ENCODE data around the gene TOGARAM2. TPM values are rescaled to one million over a fixed set of nuclear protein-coding genes. Genes with fewer than 3 reads are reported as not detected.

TOGARAM2 gene
- total and polyA plus RNA-seq, 3 donors from 2014 or later, result 2.1 to 5.2 (median 3.5) TPM

GRCh38 chr2:28994679-28995078 is 13.6 kb downstream of the TOGARAM2 start:
- H3K27ac ChIP-seq, result no peak overlapping the region
- no peaks in the 10 kb centered on the region for H3K27me3 ChIP-seq
- 60 to 72% methylated on average over 7 of the region's 7 CpGs for WGBS, 2 donors
- no peaks in the 10 kb centered on the region for H3K36me3 ChIP-seq (ENCODE audit: low read depth, missing control alignments)
- no peaks in the 10 kb centered on the region for H3K9me3 ChIP-seq
- peaks cover 3% of the 10 kb centered on the region for H3K4me1 ChIP-seq
- DNase-seq, result no peak
- no peak overlapping the region for H3K4me3 ChIP-seq
- no peak for TF ChIP-seq POLR2A (IDR thresholded peaks at IDR 0.05)
- TF ChIP-seq, protein P1, sequence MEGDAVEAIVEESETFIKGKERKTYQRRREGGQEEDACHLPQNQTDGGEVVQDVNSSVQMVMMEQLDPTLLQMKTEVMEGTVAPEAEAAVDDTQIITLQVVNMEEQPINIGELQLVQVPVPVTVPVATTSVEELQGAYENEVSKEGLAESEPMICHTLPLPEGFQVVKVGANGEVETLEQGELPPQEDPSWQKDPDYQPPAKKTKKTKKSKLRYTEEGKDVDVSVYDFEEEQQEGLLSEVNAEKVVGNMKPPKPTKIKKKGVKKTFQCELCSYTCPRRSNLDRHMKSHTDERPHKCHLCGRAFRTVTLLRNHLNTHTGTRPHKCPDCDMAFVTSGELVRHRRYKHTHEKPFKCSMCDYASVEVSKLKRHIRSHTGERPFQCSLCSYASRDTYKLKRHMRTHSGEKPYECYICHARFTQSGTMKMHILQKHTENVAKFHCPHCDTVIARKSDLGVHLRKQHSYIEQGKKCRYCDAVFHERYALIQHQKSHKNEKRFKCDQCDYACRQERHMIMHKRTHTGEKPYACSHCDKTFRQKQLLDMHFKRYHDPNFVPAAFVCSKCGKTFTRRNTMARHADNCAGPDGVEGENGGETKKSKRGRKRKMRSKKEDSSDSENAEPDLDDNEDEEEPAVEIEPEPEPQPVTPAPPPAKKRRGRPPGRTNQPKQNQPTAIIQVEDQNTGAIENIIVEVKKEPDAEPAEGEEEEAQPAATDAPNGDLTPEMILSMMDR (IDR thresholded peaks at IDR 0.05), result no peak
- intact Hi-C loops (cut with DNase I; ENCODE audit: low total_unique reads), result no loop called here

- H3K4me1 ChIP-seq, result peaks cover 3% of the 10 kb centered on the region
- no peaks in the 10 kb centered on the region for H3K36me3 ChIP-seq (ENCODE audit: low read depth, missing control alignments)
- H3K27ac ChIP-seq, result no peak overlapping the region
- H3K4me3 ChIP-seq, result no peak overlapping the region
- 84 to 87% methylated on average over 6 of the region's 6 CpGs for WGBS, 2 donors
- H3K27me3 ChIP-seq, result no peaks in the 10 kb centered on the region
- no peak for DNase-seq
- no peaks in the 10 kb centered on the region for H3K9me3 ChIP-seq
- TF ChIP-seq, protein P1 (IDR thresholded peaks at IDR 0.05), result no peak
- TF ChIP-seq POLR2A (IDR thresholded peaks at IDR 0.05), result no peak
- intact Hi-C loops (cut with DNase I; ENCODE audit: low total_unique reads), result no loop called here
These were observed 15.0 kb downstream of the TOGARAM2 start for GRCh38 chr2:28995765-28996750.

DNA sequence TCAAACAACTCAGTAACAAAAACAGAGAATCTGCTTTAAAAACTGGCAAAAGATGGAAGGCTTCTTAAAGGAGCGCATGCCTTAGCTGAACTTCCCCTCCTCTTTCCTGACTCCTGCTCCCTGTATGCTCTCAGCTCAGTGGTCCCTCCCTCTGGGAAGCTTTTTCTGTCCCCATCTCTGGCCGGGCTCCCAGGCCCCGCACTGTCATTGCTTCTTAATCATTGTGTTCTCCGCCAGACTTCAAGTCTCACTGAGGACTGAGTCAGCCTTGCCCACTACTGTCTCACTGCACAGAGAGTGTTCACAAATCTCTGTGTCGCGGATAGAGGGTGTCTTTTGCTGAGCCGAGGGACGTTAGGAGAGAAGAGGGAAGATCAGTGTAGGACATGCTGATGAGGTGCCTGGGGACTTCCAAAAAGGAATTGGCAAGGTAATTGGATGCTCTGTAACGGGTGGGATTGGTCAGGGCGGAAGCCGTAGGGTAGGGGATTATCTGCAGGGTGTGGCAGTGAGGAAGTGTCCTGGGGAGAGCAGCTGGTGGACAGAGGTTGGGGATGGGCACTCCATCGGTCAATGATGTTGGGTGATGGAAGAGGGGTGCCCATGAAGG is 16.2 kb downstream of the TOGARAM2 start:
- H3K9me3 ChIP-seq, result no peaks in the 10 kb centered on the region
- no peaks in the 10 kb centered on the region for H3K36me3 ChIP-seq (ENCODE audit: low read depth, missing control alignments)
- H3K4me3 ChIP-seq, result no peak overlapping the region
- TF ChIP-seq, protein P1 (IDR thresholded peaks at IDR 0.05), result no peak
- no peak for TF ChIP-seq POLR2A (IDR thresholded peaks at IDR 0.05)
- H3K27me3 ChIP-seq, result no peaks in the 10 kb centered on the region
- H3K4me1 ChIP-seq, result peaks cover 3% of the 10 kb centered on the region
- 84 to 85% methylated on average over 12 of the region's 12 CpGs for WGBS, 2 donors
- no peak for DNase-seq
- intact Hi-C loops (cut with DNase I; ENCODE audit: low total_unique reads), result no loop called here
- no peak overlapping the region for H3K27ac ChIP-seq

DNA sequence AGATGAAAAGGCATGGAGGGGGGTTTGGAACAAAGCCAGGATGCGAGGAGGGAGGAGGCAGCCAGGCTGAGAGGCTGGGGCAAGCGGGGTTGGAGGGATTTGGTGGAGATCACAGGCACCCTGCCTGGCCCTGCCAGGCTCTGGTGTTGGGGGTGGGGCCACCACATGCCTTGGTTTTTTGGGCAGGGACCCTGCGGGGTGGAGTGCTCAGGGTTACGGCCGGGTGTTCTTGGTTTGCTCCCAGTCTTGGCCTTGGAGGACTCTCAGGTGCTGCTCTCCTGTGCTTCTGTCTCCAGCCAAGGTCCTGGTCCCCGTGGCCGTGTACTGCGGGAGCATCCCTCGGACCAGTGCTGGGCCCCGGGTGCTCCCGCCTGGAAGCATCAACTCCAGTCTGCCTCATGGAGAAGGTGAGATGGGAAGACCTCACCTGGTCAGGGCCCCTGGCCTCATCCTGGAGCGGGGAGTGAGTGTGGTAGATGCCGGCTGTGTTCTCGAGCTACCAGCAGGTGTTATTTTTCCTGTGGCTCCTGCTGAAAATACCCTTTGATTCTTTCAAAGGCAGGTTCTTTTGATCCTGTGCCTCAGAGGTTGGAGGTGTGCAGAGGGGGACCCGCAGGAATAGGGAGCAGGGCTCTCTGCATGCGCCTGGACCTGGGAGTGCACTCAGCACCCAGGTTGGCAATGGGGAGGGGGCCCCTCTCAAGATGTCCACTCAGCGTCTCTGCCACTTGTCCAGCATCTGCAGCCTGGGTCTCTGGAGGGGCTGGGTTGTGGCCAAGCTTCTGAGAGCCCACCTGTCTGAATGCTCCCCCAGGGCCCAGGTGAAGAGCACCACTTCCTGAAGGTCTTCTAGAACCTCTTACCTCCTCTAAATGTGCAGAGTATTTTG is 17.0 kb downstream of the TOGARAM2 start:
- 91 to 94% methylated on average over 13 to 17 of the region's 17 CpGs for WGBS, 2 donors
- H3K36me3 ChIP-seq (ENCODE audit: low read depth, missing control alignments), result no peaks in the 10 kb centered on the region
- H3K4me1 ChIP-seq, result peaks cover 3% of the 10 kb centered on the region
- no peak overlapping the region for H3K27ac ChIP-seq
- no peaks in the 10 kb centered on the region for H3K9me3 ChIP-seq
- no peak for TF ChIP-seq POLR2A (IDR thresholded peaks at IDR 0.05)
- TF ChIP-seq, protein P1 (IDR thresholded peaks at IDR 0.05), result no peak
- no peaks in the 10 kb centered on the region for H3K27me3 ChIP-seq
- no peak overlapping the region for H3K4me3 ChIP-seq
- intact Hi-C loops (cut with DNase I; ENCODE audit: low total_unique reads), result no loop called here
- no peak for DNase-seq

Data from testis (tissue), 3 donors.